ENCODE results near the gene NME8.
"Not testable (repeated sequence)": the region's sequence is repeated elsewhere in the genome, so short reads cannot be mapped to it uniquely, and the experiment has no call there.

Gene NME8

DNA sequence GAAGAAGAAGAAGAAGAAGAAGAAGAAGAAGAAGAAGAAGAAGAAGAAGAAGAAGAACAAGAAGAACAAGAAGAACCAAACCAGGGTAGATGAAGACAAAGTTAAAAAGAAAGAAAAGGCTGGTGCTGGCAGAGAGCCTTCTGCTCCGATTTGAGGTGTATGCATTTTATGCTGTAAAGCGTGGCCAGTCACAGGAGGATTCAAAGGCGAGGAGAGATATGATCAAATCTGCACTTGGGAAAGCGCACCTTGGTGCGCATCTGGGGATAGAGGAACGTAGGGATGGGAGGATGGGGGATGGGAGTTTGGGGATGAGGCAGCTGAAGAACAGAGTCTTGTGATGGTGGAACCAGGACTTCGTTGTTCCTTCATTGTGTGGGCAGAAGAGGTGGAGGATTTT is at the start of gene NME8:
TSS of gene NME8 (plus strand) at position 301 of the 400 bp plus-strand sequence. CDS start 1,670 bp downstream, outside the sequence.
- DNase-seq (ENCODE audit: low read depth, low spot score) = no peak

DNA sequence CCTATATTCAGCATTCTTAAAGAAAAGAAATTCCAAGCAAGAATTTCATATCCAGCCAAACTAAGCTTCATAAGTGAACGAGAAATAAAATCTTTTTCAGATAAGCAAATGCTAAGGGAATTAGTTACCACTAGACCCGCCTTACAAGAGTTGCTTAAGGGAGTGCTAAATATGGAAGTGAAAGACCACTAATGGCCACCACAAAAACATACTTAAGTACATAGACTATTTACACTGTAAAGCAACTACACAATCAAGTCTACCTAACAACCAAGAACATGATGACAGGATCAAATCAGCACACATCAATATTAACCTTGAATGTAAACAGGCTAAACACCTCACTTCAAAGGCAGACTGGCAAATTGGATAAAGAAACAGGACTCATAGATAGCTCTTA is 42.2 kb upstream of the NME8 start:
- DNase-seq (ENCODE audit: low read depth, low spot score) = no peak

GRCh38 chr7:37812161-37812580 is 36.2 kb upstream of the NME8 start:
- DNase-seq (ENCODE audit: low read depth, low spot score) = not testable (repeated sequence)

GRCh38 chr7:37815671-37816371 is 32.6 kb upstream of the NME8 start:
- DNase-seq (ENCODE audit: low read depth, low spot score) = no peak

DNA sequence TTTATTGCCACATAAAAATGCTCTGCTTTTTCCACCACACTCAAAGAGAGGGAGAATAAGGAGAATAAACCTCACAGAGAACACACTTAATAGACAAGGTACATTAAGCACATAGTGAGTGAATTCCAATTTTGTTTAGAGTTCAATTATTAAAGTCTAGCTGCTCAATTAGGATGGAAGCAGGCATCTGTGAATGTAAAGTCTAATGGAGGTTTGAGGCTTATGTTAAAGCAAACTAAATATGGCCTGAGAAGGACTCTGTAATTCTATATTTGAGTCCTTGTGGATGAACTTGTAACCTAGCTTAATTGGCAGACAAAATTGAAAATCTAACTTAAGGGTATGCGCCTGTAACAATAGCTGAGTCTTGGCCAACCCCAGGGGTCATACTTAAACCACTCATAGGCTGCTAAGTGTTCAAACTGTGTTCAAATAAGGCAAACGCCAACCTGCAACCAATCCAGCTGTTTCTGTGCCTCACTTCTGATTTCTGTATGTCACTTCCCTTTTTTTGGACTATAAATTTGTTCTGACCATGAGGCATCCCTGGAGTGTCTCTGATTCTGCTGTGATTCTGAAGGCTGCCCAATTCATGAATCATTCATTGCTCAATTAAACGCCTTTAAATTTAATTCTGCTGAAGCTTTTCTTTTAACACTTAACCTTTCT is 31.3 kb upstream of the NME8 start:
- DNase-seq (ENCODE audit: low read depth, low spot score) = no peak

DNA sequence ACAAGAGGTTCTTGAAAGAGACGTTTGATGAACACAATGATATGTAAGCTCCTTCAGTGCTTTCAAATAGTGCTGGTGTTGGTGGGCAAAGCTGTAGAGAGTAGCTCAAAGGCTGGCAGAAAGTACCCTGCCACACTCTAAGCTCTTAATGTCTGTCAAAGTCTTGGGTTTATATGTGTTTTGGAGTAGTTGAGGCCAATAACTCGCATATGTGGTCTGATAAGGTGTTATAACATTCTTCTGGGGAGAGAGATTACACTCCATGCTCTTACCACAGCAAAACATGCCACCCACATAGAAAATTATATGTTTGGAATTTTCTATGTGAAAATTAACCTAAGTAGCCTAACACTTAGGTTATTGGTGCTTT is 30.8 kb upstream of the NME8 start:
- DNase-seq (ENCODE audit: low read depth, low spot score) = no peak

DNA sequence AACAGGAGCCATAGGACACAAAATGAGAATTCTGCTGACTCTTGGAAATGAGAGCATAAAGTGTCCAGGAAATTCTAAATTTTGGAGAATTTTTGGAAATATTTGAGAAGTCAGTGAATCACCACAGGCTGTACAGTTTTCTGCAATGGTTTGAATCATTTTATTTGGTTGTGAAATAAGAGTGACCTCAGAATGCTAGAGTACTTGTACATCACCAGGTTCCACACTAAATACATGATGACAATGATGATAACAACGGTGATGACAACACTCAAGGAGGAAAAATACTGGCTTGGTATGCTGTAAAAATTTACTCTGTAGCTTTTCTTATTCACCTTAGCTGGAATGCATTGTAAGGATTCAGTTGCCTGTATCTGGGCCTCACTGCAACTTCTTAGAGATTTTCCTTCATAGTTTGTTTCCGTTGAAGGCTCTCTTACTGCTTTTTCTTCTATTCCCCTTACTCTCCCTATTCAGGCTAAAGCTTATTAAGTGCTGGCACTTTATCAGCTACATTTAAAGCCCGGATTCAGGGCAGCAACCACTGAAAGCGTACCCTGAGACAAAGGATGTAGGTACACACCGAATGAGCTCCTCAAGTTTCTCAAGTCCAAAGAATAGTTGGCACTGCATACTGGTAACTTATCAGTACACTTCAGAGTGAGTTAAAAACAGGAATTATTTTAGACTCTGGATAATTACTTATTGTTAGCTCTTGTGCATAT is 30.2 kb upstream of the NME8 start:
- no peak for DNase-seq (ENCODE audit: low read depth, low spot score)

DNA sequence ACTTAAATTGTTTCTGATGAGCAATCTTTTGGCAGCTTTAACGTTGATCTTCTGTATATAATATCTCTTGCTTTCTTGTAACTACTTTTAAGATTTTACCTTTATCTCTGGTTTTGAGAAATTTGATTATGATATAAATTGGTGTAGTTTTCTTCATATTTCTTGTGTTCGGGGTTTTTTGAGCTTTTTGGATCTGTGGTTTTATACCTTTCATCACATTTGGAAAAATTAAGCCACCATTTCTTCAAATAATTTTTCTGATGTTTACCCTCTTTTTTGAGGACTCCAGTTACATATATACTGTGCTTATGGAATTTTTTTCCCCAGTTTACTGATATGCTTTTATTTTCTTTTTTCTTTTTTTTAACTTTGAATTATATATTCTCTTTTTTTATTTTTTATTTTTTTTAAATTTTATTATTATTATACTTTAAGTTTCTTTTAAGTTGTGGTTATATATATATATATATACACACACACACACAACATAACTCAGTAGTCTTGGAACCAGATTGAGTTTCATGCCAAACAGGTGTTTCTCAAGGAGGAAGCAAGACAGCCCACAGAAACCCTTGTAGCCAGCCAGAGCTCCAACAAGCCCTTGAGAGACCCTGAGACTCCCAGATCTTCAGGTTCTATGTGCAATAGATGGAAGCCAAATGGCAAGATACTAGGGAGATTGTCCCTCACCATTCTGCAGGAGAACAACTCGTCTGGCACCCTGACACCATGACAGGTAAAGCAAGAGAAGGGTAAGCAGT is 27.5 kb upstream of the NME8 start:
- no peak for DNase-seq (ENCODE audit: low read depth, low spot score)

GRCh38 chr7:37822946-37823345 is 25.5 kb upstream of the NME8 start:
- DNase-seq (ENCODE audit: low read depth, low spot score) = no peak

- no peak for DNase-seq (ENCODE audit: low read depth, low spot score)
These were observed 24.8 kb upstream of the NME8 start for GRCh38 chr7:37823557-37823956.

- DNase-seq (ENCODE audit: low read depth, low spot score) = no peak
These were observed 23.4 kb upstream of the NME8 start for GRCh38 chr7:37825038-37825437.

DNA sequence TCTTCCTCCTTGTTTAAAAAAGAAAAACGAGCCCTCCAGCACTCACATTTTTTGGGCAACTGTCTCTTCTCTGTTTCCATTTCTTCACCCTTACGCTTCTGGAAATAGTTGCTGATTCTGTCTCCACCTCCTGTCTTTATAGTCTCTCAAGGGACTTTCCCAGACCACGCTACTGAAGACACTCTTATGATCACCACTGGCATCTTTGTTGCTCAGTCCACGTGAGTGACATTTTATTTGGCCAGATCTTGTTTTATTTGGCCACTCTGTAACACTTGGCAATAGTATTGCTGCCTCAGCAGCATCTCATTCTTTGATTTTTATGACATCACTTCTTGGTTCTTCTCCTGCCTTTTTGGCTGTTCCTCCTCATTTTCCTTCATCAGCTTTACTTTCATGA is 21.6 kb upstream of the NME8 start:
- DNase-seq (ENCODE audit: low read depth, low spot score) = no peak

- no peak for DNase-seq (ENCODE audit: low read depth, low spot score)
These were observed 17.2 kb upstream of the NME8 start for GRCh38 chr7:37831244-37831643.

DNA sequence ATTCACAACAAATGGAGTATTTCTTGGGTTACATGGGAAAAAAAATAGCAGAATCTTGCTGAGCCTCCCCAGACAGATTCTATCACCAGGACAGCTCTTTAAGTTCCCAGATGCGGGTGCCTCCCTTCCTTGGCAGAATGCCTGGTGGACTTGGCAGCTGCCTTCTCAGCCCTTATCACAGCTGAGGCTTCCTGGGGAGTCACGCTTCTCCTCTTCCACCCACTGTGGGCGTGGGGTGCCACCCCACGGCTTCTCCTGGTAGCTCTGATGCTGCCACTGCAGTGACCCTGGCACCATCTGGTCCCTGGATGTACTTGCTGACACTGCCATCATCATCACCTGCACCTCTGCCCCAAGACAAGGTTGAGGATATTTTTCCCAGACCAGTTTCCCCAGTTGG is 16.2 kb upstream of the NME8 start:
- DNase-seq (ENCODE audit: low read depth, low spot score) = no peak

GRCh38 chr7:37833107-37833817 is 15.1 kb upstream of the NME8 start:
- no peak for DNase-seq (ENCODE audit: low read depth, low spot score)

DNA sequence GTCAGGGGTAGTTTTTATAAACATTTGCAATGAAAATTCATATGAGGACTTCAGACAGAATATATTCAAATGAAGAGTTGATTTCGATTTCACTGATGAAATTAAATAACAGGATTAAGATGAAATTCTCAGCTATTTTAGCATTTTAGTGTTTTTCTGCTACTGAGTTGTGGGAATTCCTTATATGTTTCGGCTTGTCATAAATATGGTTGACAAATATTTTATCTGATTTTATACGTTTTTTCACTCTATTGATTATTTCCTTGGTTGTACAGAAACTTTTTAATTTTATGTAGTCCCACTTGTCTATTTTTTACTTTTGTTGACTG is 14.6 kb upstream of the NME8 start:
- DNase-seq (ENCODE audit: low read depth, low spot score) = no peak

GRCh38 chr7:37853468-37853867 is 5.1 kb downstream of the NME8 start:
- no peak for DNase-seq (ENCODE audit: low read depth, low spot score)

DNA sequence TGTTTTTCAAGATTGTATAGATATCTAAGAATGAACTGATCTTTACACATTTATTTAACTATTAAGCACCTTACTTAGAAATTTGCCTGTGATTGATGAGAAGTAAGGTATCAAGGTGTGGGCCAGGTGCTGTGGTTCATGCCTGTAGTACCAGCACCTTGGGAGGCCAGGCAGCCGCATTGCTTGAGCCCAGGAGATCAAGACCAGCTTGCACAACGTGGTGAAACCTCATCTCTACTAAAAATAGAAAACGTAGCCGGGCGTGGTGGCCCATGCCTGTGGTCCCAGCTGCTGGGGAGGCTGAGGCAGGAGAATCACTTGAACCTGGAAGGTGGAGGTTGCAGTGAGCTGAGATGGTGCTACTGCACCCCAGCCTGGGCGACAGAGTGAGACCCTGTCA is 33.7 kb downstream of the NME8 start:
- no peak for DNase-seq (ENCODE audit: low read depth, low spot score)

DNA sequence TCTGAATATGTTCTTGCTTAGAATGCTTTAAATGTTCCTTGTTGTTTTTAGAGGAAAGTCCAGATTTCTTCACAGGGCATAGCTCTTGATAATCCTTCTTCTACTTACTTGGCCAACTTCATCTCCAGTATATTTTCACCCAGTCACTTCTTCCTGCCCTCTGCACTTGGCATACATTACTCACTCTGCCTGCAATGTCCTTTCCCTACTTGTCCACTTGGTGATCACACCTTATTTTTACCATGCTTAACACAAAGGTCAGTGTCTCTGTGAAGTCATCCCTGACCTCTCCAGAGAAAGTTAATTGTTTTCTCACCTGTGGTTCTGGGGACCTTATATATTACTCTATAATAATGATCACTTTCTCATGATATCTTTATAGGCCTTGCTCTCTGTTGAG is 45.0 kb downstream of the NME8 start:
- no peak for DNase-seq (ENCODE audit: low read depth, low spot score)

GRCh38 chr7:37894671-37895070 is 46.3 kb downstream of the NME8 start:
- DNase-seq (ENCODE audit: low read depth, low spot score) = no peak

DNA sequence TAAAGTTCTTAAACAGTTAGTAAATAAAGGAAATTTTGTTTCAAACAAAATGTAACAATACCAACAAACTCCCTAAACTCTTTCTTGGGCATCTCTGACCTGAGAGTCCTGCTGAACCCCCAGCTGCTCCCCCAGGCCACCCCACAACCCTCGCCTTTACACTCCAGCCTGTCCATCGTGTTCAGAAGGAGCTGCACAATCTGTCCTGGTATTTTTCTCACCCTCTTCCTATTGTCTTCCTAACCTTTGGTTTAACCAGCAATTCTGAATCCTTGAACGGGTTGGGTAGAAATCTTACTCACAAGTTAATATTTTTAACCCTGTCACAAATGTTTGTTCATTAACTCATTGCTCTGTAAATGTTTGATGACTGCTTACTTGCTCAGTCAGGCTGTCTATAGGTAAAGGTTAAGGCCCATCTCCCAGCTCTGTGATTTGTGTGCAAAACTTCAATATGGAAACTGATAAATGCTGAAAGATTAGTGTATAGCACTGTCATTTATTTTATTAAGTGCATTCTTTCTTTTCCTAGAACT is 51.4 kb downstream of the NME8 start:
- no peak for DNase-seq (ENCODE audit: low read depth, low spot score)

Measured in activated CD4-positive, CD25-positive, alpha-beta regulatory T cell treated with anti-CD3 and anti-CD28 coated beads, Interleukin-2, amount 50 U/mL, for 16 hours (primary cell).